GM18508 (cell line): Measurements from ENCODE around the gene CAMK2G.
"Not testable (repeated sequence)": the region's sequence is repeated elsewhere in the genome, so short reads cannot be mapped to it uniquely, and the experiment has no call there.

Experiments used
- ATAC-seq: cut with Tn5 transposase; IDR thresholded peaks from one replicate; pipeline ENCODE4 v1.9.1; 2021; ENCODE audit warnings: moderate number of reproducible peaks; ENCODE audit not compliant: insufficient read depth, unreplicated experiment

The CAMK2G gene

DNA sequence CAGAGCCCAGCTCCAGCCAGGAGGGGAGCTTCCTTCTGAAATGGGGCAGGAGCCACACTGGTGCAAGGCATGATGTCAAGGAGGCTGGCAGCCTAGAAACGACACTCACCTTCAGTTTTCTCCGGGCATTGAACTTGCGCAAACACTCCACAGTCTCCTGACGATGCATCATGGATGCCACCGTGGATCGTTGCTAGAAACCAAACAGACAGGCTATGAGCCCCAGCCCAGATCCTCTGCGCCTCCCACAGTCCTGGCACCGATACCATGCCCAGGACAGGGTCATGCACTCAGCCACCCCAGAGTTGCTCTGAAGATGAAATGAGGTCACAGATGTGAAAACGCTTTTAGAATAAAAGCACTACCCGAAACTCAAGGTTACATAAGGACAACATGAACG lies 32.0 kb downstream of the CAMK2G start:
- no peak for ATAC-seq

DNA sequence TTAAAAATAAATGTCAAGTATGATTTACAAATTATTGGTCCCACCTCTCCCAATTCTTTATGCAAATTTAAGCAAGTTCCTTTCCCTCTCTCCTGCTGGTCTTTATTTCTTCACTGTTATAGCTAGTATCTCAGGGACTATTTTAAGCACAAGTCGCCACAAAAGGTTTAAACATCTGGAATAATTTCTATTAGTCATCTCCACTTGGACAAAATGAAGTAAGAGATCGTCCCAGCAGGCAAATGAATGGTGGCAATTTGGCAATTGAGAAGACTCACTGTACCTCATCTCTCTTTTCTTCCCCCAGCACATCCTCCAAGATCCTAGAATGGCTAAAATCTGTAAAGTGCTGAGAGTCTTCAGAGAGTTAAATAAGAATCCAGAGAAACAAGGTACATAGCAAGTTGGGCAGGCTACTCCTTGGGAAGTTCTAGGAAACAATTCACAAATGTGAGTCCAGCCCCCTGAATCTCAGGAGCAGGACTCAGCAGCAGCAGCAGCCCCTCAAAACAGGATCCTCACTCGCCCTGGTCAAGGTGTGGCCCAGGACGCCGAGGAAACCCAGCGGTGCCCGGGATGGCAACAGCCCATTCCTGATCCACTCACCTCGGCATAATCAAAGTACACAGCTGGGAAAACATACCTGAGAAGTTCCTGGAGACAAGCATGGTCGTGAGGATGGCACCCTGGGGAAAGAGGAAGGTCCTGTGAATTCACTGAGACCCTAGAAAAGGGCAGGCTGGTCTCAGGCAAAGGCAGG lies 32.6 kb downstream of the CAMK2G start:
- ATAC-seq, result no peak

DNA sequence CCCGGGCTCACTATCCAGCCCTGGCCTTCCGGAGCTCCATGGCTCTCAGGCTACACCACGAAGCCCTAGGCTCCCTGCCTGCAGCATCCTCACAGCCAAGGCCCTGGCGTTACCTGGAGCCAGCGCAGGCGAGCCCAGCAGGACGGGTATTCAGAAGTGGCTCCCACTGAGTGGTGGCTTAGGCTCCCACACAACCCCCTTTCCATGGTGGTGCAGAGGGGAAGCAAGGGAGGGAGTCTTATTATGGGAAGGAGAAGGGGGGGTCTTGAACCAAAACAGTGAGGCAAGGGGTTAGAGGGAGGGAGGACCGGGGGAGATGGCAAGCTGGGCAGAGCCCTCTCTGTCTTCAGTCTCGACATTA lies 33.3 kb downstream of the CAMK2G start:
- ATAC-seq, result no peak

DNA sequence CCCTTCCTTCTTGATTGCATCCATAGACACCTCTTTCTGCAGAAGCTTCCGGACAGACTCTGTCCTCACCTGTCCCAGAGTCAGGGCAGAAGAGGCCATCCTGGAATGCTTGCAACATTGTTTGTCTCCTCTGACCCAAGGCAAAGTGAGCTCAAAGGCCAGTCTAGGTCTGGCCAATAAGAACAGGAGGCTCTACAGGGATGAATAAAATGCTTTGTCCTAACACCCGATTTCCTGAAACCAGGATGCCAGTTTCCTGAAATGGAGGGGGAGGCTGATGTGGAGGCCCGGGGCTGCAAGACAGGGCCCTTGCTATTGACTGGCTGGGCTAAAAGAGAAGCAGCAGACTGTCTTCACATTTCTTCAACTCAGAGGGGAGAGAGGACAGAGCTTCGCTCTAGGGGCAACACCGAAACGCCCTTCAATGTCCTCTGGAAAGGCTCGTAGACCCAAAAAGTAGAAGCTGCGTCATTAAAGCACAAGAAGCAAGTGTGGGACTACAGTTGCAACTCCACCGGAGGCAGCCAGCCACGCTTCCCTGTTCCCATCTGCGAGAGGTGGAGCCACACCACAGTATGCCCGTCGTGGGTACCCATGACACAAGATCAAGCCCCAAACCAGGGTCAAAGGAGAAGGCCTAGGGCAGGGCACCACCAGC lies 33.8 kb downstream of the CAMK2G start:
- ATAC-seq, result no peak

DNA sequence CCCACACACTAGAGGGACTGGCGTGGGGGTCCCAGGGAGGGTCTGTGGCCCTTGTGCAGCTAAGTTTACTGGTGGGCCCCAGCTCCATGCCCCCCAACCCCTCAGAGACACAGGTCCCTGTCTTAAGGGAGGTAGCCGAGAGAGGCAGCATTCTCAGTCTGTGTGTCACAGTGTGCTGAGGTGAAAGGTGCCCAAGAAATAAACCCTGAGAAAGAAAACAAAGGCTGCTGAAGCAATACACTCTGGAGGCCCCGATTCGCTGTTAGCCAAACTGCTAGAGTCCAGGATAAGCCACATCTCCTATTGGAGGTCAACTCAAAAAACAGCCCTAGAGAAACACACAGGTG lies 34.3 kb downstream of the CAMK2G start:
- no peak for ATAC-seq

DNA sequence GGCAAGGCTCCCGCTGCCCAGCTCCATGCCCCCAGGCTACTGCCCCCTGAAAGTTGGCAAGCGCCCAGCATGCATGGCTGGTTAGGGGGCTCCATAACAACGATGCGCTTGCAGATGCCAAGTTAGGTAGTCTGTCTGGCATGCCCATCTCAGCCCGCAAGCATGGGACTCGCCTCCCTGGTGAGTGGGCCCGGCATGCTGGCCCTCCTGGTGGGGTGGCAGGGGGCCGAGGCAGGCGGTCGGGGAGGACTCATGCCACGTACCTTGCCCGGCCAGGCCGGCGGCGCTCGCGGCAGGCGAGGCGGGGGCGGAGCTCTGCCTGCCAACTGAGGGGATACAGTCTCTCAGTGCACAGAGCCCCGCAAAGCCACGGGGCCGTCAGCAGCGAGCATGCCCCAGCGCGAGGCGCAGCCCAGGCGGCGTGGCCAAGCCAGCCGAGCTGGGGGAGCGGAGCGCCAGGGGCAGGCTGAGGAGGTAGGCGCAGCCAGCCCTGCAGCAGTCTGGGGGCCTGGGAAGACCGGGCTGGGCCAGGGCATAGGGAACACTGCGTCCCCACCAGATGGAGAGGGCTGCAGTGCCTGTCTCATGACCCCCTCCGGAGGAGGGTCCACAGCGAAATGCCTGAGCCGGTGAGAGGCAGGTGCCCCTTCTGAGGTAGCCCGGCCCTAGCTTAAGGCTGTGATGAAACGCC lies 34.9 kb downstream of the CAMK2G start:
- no peak for ATAC-seq

DNA sequence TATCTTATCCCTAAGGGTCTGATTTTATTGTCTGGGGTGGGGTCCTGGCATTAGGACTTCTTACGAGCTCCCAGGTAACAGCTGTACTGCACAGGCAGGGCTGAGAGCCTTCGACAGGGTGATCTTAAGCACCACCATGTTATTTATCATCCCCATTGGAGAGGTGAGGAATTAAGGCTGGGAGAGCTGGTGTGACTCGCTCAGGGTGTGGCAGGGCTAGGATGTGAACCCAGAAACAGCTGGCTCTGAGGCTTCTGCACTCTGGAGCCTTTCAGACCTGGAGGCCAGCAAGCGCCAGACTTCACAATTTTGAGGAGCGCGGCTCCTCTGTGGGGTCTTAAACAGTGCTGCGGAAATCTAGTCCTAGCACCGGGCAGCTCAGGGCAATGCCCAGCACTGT lies 35.5 kb downstream of the CAMK2G start:
- ATAC-seq, result no peak

DNA sequence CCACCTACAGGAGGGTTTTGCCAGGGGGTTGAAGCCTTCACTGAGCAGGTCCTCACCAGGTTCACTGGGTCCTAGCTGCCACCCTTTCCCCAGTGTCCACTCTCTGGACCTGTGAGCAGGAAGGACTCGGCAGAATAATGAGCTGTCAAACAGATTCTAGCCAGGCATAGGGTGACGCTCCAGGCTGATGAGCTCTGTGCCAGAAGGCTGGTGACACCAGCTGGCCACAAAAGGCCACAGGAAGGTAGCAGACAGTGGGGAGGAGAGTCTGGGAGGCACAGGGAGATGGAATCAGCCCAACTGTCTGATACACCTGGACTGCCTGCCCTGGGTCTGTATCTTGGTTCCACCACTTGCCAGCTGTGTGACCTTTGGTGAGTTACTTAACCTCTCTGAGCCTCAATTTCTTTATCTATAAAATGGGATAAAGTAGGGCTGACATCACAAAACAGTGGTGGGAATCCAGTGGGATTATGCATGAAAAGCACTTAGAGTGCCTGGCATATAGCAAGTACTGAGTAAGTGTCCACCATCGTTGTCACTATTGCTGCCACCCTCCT lies 36.3 kb downstream of the CAMK2G start:
- ATAC-seq, result no peak

DNA sequence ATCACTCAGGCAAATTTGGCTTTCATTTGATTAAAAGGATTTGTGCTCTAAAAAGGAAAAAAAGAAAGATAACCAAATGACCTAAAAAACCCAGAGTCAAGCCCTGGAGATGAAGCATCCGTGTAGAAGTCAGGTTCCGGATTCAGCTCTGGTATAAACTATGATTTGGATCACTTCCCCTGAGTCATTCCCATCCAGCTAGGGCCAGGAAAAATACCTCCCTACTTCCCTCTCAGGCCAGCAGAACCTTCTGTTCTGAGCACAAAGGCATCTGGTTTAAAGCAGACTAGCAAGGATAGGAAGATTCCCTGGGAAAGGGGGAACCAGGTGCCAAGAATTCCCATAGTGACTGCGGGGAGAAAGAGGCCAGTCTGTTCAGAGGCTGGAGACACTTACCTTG lies 37.3 kb downstream of the CAMK2G start:
- ATAC-seq, result no peak

DNA sequence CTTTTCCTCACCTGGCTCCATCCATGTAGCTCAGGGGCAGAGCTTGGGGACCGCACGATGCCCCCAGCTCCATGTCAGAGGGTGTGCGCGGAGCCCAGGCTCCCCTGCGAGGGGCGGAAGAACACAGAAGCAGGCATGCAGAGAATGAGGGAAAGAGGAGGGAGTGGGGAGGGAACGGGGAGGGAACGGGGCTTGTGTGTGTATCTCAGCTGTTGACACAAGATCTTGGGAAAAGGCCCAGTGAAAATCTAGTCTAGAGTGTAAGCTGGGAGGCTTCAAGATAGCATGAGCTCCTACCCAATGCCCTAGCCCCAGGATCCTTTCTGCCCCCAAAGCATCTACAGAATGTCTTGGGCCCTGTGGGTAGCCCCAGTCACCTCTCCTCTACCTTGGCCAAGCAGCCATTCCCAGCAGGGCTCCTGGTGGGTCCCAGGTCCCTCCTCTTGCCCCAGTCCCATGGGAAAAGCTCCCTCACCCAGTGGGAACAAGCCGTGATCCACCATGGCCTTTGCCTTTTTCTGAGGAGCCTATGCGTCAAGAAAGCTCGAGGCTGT lies 37.9 kb downstream of the CAMK2G start:
- ATAC-seq, result no peak

DNA sequence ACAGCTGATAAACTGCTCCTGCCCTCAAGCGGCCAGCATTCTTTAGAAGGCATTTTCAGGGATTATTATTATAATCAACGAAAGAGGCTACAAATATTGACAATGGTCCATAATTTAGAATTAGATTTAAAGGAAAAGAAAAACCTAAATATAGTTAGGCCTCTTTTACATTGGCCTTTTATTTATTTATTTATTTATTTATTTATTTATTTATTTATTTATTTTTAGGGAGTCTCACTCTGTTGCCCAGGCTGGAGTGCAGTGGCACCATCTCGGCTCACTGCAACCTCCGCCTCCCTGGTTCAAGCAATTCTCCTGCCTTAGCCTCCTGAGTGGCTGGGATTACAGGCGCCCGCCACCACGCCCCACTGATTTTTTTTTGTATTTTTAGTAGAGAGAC lies 45.3 kb downstream of the CAMK2G start:
- ATAC-seq, result not testable (repeated sequence)

DNA sequence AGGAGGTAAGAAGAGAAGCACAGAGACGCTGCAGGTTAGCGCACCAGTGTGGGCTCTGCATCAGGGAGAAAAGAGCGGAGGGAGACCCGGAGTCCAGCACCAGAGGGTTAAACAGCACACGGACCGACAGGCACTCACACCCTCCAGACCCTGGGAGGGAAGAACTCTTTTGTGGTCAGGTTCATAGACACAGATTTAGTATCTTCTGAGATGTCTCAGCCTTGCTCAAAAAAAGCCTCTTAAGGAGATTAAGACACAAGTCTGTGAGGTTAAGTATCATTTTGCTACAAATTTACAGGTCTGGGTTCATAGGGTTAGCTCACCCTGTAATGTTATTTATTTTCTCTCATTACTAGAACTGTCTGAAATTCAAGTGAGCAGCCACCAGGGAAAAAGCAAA lies 46.2 kb downstream of the CAMK2G start:
- ATAC-seq, result no peak

DNA sequence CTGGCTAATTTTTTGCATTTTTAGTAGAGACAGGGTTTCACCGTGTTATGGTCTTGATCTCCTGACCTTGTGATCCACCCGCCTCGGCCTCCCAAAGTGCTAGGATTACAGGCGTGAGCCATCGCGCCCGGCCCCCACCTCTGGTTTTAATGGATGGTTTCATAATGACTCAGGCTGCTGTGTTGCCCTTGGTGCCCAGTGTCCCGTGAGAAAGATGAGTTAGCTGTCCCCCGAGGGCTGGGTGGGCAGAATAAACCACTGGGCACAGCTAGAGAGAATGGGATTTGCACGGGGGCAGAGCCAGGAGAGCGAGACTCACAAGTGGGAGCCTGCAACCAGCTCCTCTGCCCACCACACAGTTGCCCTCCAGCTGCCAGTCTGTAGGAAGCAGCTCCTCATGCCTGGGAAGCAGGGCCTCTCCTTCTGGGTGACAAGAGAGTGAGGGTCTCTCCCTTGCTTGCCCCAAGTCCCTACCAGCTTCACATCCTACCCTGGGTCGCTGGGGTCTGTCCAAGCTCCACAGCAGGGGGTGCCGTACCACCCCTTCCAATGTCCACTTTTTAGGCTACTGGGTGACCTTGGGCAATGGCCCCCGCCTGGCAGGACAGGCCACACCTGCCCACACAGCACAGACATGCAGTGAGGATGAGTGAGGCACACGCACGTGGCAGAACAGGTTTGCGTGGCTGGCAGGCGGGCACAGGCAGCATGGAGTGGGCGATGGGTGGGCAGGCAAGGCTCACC lies 46.8 kb downstream of the CAMK2G start:
- no peak for ATAC-seq

DNA sequence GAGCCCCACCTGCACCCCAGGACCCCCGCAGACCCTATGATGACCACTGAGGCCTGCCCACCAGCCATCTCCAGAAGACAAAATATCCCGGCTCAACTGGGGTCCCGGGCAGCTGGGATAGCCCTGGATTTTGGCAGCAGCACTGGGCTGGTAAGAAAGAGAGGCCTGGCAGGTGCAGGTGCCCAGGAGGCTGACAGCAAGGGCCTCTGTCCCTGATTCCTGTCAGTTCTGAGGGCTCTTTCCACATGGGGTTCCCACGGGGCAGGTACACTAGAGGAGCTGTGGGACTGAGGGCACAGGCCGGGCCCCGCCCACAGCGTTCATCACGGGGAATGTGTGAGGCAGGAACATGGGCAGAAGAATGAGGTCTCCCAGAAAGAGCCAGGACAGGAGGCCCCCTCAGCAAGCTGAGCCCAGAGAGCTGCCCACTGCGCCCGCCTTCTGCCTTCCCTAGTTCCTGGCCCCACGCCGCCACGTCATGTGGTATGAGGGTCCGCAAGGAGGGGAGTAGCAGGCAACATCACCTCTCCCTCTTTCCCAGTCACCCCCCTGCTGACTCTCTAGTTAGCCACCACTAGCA lies 50.1 kb downstream of the CAMK2G start:
- no peak for ATAC-seq

DNA sequence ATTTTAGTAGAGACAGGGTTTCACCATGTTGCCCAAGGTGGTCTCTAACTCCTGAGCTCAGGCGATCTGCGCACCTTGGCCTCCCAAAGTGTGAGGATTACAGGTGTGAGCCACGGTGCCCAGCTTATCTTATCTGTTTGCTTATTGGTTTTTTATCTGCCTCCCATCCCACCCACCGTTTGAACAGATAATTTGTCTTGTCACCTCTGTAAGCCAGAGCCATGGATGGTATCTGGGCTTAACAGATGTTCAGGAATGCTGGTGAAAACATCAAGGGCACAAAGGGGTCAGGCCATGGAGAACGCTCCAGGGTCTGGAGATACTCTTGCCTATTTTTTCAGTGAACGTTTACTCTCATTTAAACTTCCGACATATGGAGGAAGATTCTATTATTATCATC lies 51.0 kb downstream of the CAMK2G start:
- no peak for ATAC-seq

DNA sequence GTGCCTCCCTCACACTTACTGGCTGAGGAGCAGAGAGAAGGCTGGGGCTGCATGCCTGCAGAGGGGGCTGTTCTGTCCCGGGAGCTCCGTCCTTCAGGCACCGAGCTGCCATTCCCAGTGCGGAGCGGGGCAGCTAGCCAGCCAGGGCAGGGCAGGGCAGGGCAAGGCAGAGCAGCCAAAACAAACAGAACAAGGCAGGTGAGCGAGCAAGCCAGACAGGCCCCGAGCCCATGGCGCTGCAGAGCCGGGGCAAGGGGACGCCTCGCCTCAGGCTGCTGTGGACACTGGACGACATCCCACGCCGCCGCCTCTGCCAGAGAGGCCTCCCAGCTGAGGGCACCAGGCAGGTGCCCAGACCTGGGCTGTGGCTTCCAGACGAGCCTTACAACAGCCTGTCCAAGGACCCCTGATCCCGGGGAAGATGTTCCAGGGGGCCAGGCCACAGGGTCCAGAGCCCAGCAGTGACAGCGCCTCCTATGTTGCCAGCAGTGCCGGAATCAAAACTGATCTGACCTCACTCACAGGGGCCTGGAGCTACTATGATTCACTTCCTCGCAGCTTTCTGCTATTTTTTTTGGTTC lies 54.8 kb downstream of the CAMK2G start:
- ATAC-seq, result no peak

DNA sequence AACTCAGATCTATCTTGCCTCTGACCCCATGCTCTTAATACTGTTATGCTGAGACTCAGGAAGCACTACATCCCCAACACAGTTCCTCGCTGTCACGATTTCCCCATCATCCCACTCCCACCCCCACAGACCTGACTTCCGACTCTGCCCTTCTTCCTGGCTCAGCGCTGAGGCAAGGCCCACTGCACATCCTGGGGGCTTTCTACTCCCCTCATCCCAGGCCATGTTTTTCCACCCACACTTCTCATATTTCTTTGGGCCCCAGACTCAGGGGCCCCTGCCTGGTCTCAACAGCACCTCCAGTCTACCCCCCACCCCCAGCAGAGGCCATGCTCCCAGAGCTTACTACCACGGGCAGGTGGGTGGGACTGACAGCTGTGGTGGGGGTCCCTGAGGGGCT lies 55.3 kb downstream of the CAMK2G start:
- ATAC-seq, result no peak

DNA sequence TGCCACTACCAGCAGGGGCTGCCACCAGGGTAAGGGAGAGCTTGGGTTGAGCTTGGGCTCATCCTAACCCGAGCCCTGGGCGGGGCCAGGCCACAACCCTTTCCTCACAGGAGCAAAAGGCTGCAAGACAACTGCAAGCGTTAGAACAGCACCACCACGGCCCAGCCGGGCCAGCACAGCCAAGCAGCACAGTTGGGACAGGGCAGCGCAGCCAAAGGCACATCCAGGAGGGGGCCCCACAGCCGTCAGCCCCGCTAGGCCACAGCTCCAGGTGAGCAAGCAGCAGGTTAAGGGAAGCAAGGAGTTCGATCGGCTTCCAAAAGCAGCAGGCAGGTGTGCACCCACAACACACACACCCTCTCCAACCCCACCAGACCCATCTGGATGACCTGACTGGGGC lies 56.0 kb downstream of the CAMK2G start:
- ATAC-seq, result no peak

DNA sequence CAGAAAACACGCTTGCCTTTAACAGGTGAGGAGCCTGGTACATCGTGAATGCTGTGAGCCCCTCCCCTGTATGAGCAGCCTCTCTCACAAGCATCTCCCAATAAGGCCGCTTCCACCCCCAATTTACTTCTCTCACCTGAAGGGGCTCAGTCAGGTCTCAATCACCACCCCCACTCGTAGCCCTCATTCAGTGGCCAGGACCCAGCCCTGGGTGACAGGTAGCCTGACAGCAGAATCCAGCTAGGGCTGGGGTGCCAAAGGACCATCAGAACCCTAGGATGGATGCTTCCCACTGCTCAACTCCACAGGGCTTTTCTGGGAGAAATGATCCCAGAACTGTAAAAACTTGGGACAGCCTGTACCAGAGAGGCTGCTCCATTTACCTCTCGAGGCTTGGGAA lies 56.5 kb downstream of the CAMK2G start:
- ATAC-seq, result no peak
